Liver (tissue), 3 donors: ENCODE data around the gene SMARCD2.
"Not testable (repeated sequence)": the region's sequence is repeated elsewhere in the genome, so short reads cannot be mapped to it uniquely, and the experiment has no call there.

Experiments
- HNF4A ChIP-seq, 2 donors: conservative IDR thresholded peaks; 2 replicates each; pipeline ENCODE4 v1.6.1; 2016; ENCODE audit warnings: antibody characterized with exemption in 2 of 2, mild to moderate bottlenecking in 2 of 2
- HNF4G ChIP-seq: IDR thresholded peaks from 2 replicates; pipeline ENCODE4 v1.6.1; 2016; ENCODE audit warnings: antibody characterized with exemption
- JUND ChIP-seq, 2 donors: IDR thresholded peaks; 2 replicates each; pipeline ENCODE4 v1.6.1; 2016; ENCODE audit warnings: antibody characterized with exemption in 2 of 2
- RAD21 ChIP-seq, 2 donors: IDR thresholded peaks; 2 replicates each; pipeline ENCODE4 v1.6.1; 2016; ENCODE audit warnings: antibody characterized with exemption in 2 of 2, mild to moderate bottlenecking in 2 of 2
- SP1 ChIP-seq: IDR thresholded peaks from 2 replicates; pipeline ENCODE4 v1.6.1; 2018; ENCODE audit warnings: antibody characterized with exemption, mild to moderate bottlenecking
- TF ChIP-seq, protein P1 (sequence below): IDR thresholded peaks from 2 replicates; pipeline ENCODE4 v1.6.1; 2016; ENCODE audit warnings: antibody characterized with exemption
- TF ChIP-seq, protein P2 (sequence below): fragments of 150-350 bp; IDR thresholded peaks from 2 replicates; pipeline ENCODE4 v1.5.1; 2017; ENCODE audit warnings: improper control_type of control experiment, low read depth, low read length; ENCODE audit not compliant: missing input control
- TF ChIP-seq, protein P3 (sequence below): IDR thresholded peaks from 2 replicates; pipeline ENCODE4 v1.6.1; 2016; ENCODE audit warnings: antibody characterized with exemption
- TF ChIP-seq, protein P4 (sequence below): IDR thresholded peaks from 2 replicates; pipeline ENCODE4 v1.6.1; 2016; ENCODE audit warnings: antibody characterized with exemption, mild to moderate bottlenecking
- donor health status: healthy.
- donor health status: healthy.

DNA sequence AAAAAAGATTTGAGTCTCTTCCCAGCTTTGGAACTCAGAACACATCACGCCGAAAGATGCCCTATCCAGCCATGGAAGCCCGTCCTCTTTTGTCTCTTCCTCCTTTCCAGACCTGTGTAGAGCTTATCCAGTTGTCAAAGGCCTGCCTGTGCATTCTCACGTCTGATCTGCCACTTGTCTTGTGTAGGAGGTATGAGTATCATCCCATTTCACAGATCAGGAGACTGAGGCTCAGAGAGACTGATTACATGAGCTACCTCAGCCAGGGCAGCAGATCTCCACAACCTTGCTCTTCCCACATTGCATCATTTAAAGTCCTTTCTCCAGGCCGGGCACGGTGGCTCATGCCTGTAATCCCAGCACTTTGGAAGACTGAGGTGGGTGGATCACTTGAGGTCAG, 32.2 kb upstream of the SMARCD2 start:
- TF ChIP-seq, protein P1, sequence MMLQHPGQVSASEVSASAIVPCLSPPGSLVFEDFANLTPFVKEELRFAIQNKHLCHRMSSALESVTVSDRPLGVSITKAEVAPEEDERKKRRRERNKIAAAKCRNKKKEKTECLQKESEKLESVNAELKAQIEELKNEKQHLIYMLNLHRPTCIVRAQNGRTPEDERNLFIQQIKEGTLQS = not testable (repeated sequence)
- TF ChIP-seq HNF4G; JUND (IDR thresholded peaks at IDR 0.05); RAD21 (IDR thresholded peaks at IDR 0.05); HNF4A (conservative IDR thresholded peaks at IDR 0.05); SP1: not testable (repeated sequence)
- TF ChIP-seq, protein P2, sequence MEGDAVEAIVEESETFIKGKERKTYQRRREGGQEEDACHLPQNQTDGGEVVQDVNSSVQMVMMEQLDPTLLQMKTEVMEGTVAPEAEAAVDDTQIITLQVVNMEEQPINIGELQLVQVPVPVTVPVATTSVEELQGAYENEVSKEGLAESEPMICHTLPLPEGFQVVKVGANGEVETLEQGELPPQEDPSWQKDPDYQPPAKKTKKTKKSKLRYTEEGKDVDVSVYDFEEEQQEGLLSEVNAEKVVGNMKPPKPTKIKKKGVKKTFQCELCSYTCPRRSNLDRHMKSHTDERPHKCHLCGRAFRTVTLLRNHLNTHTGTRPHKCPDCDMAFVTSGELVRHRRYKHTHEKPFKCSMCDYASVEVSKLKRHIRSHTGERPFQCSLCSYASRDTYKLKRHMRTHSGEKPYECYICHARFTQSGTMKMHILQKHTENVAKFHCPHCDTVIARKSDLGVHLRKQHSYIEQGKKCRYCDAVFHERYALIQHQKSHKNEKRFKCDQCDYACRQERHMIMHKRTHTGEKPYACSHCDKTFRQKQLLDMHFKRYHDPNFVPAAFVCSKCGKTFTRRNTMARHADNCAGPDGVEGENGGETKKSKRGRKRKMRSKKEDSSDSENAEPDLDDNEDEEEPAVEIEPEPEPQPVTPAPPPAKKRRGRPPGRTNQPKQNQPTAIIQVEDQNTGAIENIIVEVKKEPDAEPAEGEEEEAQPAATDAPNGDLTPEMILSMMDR = not testable (repeated sequence)
- TF ChIP-seq, protein P3, sequence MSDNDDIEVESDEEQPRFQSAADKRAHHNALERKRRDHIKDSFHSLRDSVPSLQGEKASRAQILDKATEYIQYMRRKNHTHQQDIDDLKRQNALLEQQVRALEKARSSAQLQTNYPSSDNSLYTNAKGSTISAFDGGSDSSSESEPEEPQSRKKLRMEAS = not testable (repeated sequence)
- TF ChIP-seq, protein P4, sequence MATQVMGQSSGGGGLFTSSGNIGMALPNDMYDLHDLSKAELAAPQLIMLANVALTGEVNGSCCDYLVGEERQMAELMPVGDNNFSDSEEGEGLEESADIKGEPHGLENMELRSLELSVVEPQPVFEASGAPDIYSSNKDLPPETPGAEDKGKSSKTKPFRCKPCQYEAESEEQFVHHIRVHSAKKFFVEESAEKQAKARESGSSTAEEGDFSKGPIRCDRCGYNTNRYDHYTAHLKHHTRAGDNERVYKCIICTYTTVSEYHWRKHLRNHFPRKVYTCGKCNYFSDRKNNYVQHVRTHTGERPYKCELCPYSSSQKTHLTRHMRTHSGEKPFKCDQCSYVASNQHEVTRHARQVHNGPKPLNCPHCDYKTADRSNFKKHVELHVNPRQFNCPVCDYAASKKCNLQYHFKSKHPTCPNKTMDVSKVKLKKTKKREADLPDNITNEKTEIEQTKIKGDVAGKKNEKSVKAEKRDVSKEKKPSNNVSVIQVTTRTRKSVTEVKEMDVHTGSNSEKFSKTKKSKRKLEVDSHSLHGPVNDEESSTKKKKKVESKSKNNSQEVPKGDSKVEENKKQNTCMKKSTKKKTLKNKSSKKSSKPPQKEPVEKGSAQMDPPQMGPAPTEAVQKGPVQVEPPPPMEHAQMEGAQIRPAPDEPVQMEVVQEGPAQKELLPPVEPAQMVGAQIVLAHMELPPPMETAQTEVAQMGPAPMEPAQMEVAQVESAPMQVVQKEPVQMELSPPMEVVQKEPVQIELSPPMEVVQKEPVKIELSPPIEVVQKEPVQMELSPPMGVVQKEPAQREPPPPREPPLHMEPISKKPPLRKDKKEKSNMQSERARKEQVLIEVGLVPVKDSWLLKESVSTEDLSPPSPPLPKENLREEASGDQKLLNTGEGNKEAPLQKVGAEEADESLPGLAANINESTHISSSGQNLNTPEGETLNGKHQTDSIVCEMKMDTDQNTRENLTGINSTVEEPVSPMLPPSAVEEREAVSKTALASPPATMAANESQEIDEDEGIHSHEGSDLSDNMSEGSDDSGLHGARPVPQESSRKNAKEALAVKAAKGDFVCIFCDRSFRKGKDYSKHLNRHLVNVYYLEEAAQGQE = not testable (repeated sequence)
